ENCODE results near the gene ERAL1. TPM values are rescaled to one million over a fixed set of nuclear protein-coding genes. Genes with fewer than 3 reads are reported as not detected.
A peak's percentile ranks its signal among the peaks of the same experiment; 100 is the strongest.
"Not testable (repeated sequence)": the region's sequence is repeated elsewhere in the genome, so short reads cannot be mapped to it uniquely, and the experiment has no call there.

ERAL1 gene
- total and polyA plus RNA-seq, 11 donors: 28.0 to 78.2 (median 41.1) TPM

- WGBS, 4 donors: 85 to 100% (median 94%) methylated on average over 1 of the region's 1 CpG
- H3K4me3 ChIP-seq: no peak overlapping the region
- no peak for TF ChIP-seq CTCF (IDR thresholded peaks at IDR 0.05)
- no peak for TF ChIP-seq POLR2A (IDR thresholded peaks at IDR 0.05)
- ATAC-seq: no peak
- peaks cover 0 to 13% (median 4%) of the 10 kb centered on the region in 9 donors for H3K36me3 ChIP-seq
- peaks cover 3 to 61% (median 21%) of the 10 kb centered on the region in 12 donors for H3K4me1 ChIP-seq
- intact Hi-C loops (cut with DNase I): loop anchor here in 2 of 10 donors (5.0 to 10.0 kb wide), 2 partner anchors 46 to 129 kb away; partner anchors contain the start of gene FAM222B (in 2 of the 2)
- no peak overlapping the region for H3K27ac ChIP-seq
- no peaks in the 10 kb centered on the region for H3K9me3 ChIP-seq
- H3K27me3 ChIP-seq: no peaks in the 10 kb centered on the region
- no peak for DNase-seq
Measured at GRCh38 chr17:28891201-28891600, 36.4 kb downstream of the ERAL1 start.

GRCh38 chr17:28892024-28892423, 37.2 kb downstream of the ERAL1 start:
- no peaks in the 10 kb centered on the region for H3K27me3 ChIP-seq
- H3K36me3 ChIP-seq: peaks cover 0 to 13% (median 0%) of the 10 kb centered on the region in 9 donors
- peak overlapping the region in 1 of 12 donors; percentile 57 for H3K27ac ChIP-seq
- ATAC-seq (no peak), DNase-seq (peak in 1 of 5 donors; percentile 1)
- 93 to 96% (median 93%) methylated on average over 4 of the region's 4 CpGs for WGBS, 4 donors
- TF ChIP-seq POLR2A (IDR thresholded peaks at IDR 0.05) (no peak), CTCF (IDR thresholded peaks at IDR 0.05) (no peak)
- no peak overlapping the region for H3K4me3 ChIP-seq
- peaks cover 3 to 68% (median 27%) of the 10 kb centered on the region in 12 donors for H3K4me1 ChIP-seq
- intact Hi-C loops (cut with DNase I): loop anchor here in 2 of 10 donors (5.0 to 10.0 kb wide), 2 partner anchors 47 to 130 kb away; partner anchors contain the start of gene FAM222B (in 2 of the 2)
- H3K9me3 ChIP-seq: no peaks in the 10 kb centered on the region

- 82 to 89% (median 86%) methylated on average over 16 of the region's 16 CpGs for WGBS, 4 donors
- peak overlapping the region in 1 of 12 donors; percentile 26 for H3K4me3 ChIP-seq
- peak in 1 of 5 donors; percentile 10 for DNase-seq
- peaks cover 3 to 77% (median 32%) of the 10 kb centered on the region in 12 donors for H3K4me1 ChIP-seq
- H3K9me3 ChIP-seq, ATAC-seq, H3K36me3 ChIP-seq, H3K27me3 ChIP-seq: not testable (repeated sequence)
- intact Hi-C loops (cut with DNase I): loop anchor here in 2 of 10 donors (5.0 to 10.0 kb wide), 2 partner anchors 49 to 131 kb away; partner anchors contain the start of gene FAM222B (in 2 of the 2)
- peak overlapping the region in 9 of 12 donors; percentile 11 to 75 (median 46) for H3K27ac ChIP-seq
Measured at GRCh38 chr17:28893248-28894183, 38.7 kb downstream of the ERAL1 start.

- TF ChIP-seq CTCF (IDR thresholded peaks at IDR 0.05) (no peak), POLR2A (IDR thresholded peaks at IDR 0.05) (no peak)
- Histone ChIP-seq H3K27ac (peak overlapping the region in 10 of 12 donors; percentile 44 to 97 (median 86)), H3K4me3 (peak overlapping the region in 8 of 12 donors; percentile 80 to 98 (median 94)), H3K9me3 (no peaks in the 10 kb centered on the region), H3K4me1 (peaks cover 3 to 68% (median 30%) of the 10 kb centered on the region in 12 donors), H3K27me3 (no peaks in the 10 kb centered on the region), H3K36me3 (peaks cover 0 to 5% (median 0%) of the 10 kb centered on the region in 9 donors)
- WGBS, 4 donors: 38 to 66% (median 43%) methylated on average over 3 of the region's 3 CpGs
- ATAC-seq (no peak), DNase-seq (no peak)
- intact Hi-C loops (cut with DNase I): loop anchor here in 8 of 10 donors (5.0 to 10.0 kb wide), 7 partner anchors 39 to 134 kb away; partner anchors contain the start of genes FAM222B (in 2 of the 8), ERAL1 (in 1 of the 8) and PHF12 (in 1 of the 8)
Measured at GRCh38 chr17:28895794-28896447, 41.1 kb downstream of the ERAL1 start.

Data from heart left ventricle (tissue), 16 donors.